LoVo (cell line): ENCODE measurements around the gene KRTAP5-4.
"Not testable (repeated sequence)": the region's sequence is repeated elsewhere in the genome, so short reads cannot be mapped to it uniquely, and the experiment has no call there.

Experiments used
- DNase-seq: peaks from one replicate; pipeline ENCODE4 v3.0.0-alpha.2; 2016; ENCODE audit warnings: low spot score

The KRTAP5-4 gene

DNA sequence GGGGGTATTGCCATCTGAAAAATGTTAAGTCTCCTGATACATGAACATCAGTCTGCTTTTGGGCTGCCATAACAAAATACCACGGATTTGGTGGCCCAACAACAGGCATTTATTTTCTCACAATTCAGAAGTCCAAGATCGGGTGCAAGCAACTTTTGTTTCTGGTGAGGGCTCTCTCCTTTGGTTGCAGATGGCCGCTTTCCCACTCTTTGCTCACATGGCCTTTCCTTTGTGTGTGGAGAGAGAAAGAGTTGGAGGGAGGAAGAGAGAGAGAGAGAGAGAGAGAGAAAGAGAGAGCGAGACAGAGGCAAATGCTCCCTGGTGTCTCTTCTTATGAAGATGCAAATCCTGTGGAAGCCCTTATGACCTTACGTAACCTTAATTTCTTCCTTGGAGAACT lies 21.3 kb downstream of the KRTAP5-4 start:
- no peak for DNase-seq

DNA sequence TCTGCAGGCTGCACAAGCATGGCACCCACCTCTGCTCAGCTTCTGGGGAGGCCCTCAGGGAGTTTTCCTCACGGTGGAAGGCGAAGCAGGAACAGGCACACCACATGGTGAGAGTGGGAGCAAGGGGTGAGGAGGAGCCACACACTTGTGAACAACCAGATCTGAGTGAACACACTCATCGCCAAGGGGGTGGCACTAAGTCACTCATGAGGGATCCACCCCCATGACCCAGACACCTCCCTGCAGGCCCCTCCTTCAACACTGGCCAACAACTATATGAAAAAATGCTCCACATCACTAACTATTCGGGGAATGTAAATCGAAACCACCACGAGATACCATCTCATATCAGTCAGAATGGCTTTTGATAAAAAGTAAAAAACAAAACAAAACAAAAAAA lies 23.1 kb downstream of the KRTAP5-4 start:
- DNase-seq, result no peak

DNA sequence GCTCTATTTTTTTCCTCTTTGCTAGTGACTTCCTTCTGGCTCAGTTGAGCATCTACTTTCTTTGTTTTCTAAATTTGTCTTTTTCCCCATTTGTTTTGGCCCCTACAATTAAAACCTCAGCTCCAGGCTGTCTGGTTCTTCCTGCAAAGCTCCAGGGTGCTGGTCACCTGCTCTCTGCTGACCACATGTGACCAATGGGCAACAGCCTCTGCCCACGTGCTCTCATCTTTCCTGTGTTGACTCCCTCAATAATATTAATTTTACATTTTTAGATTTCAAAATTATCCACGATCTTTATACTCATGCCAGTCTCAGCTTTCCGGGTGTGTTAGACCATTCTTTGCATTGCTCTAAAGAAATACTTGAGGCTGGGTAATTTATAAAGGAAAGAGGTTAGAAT lies 23.5 kb downstream of the KRTAP5-4 start:
- DNase-seq, result not testable (repeated sequence)

GRCh38 chr11:1597994-1598380 lies 24.0 kb downstream of the KRTAP5-4 start, which contains the start of gene KRTAP5-2:
KRTAP5-2 (minus strand) TSS chr11:1598294; CDS start chr11:1598250, 44 bp downstream.
- DNase-seq, result no peak

DNA sequence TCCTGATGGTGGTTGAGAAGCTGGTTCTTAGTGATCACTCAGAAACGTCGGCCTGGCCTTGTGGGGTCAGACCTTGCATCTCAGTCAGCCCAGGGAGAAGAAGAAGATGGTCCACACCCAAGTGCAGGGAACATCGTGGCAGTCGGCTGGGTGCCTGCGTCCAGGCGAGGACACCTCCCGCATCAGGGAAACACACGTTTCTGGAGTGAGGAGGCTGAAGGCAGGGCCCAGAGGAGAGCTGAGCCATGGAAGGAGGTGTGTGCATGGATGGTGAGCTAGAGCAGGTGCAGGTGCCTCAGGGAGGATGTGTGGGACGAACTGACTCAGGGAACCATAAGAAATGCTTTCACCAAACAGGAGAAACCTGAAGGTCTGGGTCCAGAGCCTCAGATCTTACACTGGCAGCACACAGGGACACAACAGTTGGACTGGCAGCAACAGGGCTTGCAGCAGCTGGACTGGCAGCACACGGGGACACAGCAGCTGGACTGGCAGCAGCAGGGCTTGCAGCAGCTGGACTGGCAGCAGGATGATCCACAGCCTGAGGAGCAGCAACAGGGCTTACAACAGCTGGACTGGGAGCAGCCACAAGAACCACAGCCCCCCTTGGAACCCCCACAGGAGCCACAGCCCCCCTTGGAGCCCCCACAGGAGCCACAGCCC lies 24.5 kb downstream of the KRTAP5-4 start:
- no peak for DNase-seq

GRCh38 chr11:1596576-1597121 lies 25.3 kb downstream of the KRTAP5-4 start:
- not testable (repeated sequence) for DNase-seq

GRCh38 chr11:1595994-1596575 lies 25.9 kb downstream of the KRTAP5-4 start:
- DNase-seq, result not testable (repeated sequence)

DNA sequence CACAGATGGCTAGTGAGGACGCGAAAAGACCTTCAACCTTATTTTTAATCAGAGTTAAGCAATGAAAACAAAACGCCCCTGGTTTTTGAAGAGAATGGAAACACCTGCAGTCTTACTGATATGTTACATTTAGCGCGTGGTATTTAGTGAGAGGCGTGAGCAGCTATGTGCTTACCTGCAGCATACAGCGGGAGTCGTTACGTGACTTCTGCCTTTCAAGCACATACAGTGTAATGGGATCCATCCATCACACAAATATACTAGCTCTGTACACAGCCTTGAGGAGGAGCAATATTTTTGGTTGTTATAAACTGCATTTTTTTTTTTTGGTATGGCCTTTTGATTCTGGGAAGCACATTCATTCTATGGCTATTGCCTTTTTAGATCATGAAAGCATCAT lies 29.3 kb downstream of the KRTAP5-4 start:
- no peak for DNase-seq

- no peak for DNase-seq
Measured at GRCh38 chr11:1589996-1590395, 31.9 kb downstream of the KRTAP5-4 start.

GRCh38 chr11:1589191-1589963 lies 32.6 kb downstream of the KRTAP5-4 start:
- peak; percentile 26 for DNase-seq

- no peak for DNase-seq
Measured at GRCh38 chr11:1586699-1587098, 35.2 kb downstream of the KRTAP5-4 start.

DNA sequence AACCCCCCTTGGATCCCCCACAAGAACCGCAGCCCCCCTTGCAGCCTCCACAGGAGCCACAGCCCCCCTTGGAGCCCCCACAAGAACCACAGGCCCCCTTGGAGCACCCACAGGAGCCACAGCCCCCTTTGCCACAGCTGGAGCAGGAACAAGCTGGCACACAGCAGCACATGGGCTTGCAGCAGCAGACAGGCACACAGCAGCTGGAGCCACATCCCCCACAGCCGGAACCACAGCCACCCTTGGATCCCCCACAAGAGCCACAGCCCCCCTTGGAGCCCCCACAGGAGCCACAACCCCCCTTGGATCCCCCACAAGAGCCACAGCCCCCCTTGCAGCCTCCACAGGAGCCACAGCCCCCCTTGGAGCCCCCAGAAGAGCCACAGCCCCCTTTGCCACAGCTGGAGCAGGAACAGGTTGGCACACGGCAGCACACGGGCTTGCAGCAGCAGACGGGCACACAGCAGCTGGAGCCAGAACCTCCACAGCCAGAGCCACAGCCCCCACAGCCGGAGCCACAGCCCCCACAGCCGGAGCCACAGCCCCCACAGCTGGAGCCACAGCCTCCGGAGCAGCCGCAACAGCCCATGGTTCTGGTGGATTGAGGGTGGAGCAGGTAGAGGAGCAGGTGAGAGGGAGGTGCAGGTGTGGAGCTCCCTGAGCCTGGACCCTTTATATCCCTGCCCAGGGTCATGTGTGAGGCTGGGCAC lies 37.1 kb downstream of the KRTAP5-4 start, which contains the start of gene KRTAP5-1:
Gene KRTAP5-1, minus strand, starts transcription at position 623 of the 710 bp plus-strand sequence. Its CDS starts 34 bp downstream, at position 589.
- DNase-seq, result not testable (repeated sequence)

DNA sequence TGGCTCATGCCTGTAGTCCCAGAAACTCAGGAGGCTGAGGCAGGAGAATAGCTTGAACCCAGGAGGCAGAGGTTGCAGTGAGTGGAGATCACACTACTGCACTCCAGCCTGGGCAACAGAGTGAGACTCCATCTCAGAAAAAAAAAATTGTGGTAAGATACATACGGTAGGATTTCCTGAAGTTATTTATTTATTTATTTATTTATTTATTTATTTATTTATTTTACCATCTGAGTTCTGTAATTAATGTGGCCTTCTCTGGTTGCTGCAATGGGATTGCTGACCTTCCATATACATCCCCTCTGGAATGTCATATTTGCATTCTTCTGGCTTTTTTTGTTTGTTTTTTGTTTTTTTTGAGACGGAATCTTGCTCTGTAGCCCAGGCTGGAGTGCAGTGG lies 39.0 kb downstream of the KRTAP5-4 start:
- DNase-seq, result not testable (repeated sequence)

DNA sequence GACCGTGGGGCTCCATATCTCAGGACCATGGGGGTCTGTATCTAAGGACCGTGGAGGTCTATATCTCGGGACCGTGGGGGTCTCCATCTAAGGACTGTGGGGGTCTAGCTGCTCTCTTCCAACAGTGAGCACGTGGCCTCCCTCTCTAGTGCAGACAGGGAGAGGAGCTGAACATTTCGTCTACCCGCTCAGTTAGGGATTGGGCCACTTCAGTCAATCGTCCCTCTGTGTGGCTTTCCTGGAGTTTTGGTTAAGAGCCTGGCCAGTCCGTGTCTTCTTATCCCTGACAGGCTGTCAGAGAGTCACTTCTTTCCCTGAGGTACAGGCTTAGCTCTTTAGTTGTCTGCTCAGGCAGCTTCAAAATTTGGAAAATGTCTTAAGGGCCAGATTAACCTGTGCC lies 40.0 kb downstream of the KRTAP5-4 start:
- no peak for DNase-seq

DNA sequence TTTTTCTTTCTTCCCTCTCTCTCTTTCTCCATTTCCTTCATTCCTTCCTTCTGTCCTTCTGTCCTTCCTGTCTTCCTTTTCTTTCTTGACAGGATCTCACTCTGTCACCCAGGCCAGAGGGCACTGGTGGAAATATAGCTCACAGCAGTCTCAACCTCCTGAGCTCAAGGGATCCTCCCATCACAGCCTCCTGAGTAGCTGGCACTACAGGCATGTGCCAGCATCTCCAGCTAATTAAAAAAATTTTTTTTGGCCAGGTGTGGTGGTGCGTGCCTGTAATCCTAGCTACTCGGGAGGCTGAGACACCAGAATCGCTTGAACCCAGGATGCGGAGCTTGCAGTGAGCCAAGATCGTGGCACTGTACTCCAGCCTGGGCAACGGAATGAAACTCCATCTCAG lies 45.1 kb downstream of the KRTAP5-4 start:
- no peak for DNase-seq

DNA sequence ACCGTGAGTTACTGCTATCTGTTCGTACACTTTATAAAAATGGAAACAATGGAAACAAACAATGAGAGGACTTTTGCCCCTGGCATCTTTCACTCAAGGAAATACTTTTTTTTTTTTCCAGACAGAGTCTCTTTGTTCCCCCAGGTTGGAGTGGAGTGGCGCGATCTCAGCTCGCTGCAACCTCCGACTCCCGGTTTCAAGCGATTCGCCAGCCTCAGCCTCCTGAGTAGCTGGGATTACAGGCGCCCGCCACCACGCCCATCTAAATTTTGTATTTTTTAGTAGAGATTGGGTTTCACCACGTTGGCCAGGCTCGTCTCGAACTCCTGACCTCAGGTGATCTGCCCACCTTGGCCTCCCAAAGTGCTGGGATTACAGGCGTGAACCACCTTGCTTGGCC lies 46.2 kb downstream of the KRTAP5-4 start:
- not testable (repeated sequence) for DNase-seq

- no peak for DNase-seq
Measured at GRCh38 chr11:1574933-1575242, 47.0 kb downstream of the KRTAP5-4 start.

- peak; percentile 67 for DNase-seq
Measured at GRCh38 chr11:1574238-1574932, 47.6 kb downstream of the KRTAP5-4 start.

DNA sequence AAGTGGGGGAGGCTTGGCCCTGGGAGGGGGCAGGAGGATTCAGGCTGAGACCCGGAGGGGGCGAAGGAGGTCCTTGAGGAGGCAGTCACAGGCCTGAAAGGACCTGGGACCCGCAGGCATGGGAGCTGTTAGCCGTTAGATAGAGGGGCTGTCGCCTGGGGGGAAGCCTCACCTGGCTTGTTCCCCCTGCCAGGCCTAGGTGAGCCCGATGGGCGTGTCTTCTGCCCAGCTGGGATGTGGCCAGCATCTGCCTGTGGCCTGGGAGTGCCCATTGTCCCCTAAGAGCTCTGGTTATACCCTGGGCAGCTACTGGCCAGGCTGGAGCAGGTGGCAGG lies 48.1 kb downstream of the KRTAP5-4 start:
- peak; percentile 63 for DNase-seq

GRCh38 chr11:1573077-1573902 lies 48.6 kb downstream of the KRTAP5-4 start:
- no peak for DNase-seq
